Measurements from ENCODE around the gene MRTFA.

GRCh38 chr22:40607506-40607905 lies 29.0 kb downstream of the MRTFA start:
- TF ChIP-seq CTCF (conservative IDR thresholded peaks at IDR 0.05) = no peak
- TF ChIP-seq EZH2 (IDR thresholded peaks at IDR 0.05; ENCODE audit: low read depth) = no peak

All from PC-9 (cell line).